ENCODE results near the gene RPTOR. TPM values are rescaled to one million over a fixed set of nuclear protein-coding genes. Genes with fewer than 3 reads are reported as not detected.

Gene RPTOR
- total RNA-seq, 2 experiments from 2014 or later = 88.9 to 91.8 TPM

DNA sequence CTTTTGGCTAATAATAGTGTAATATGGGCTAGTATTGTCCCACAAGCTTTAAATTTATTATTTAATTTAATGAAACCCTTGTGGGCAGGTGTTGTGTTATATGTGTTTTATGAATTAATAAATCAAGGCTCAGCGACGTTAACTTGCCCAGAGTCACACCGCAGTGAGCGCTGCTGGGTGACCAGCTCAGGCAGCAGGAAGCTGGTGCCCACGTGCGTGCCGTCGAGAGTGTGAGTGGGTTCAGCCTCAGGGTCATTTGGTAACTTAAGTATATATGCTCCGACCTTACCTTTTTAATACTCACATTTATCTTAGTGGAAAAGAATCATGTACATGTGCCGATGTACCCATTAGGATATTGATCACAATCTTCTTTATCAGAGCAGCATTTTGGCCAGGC lies 309.6 kb downstream of the RPTOR start:
- Mint-ChIP-seq H3K27me3 (no peaks in the 10 kb centered on the region), H3K9me3 (no peaks in the 10 kb centered on the region), H3K27ac (peak overlapping the region; percentile 98), H3K4me1 (peaks cover 88% of the 10 kb centered on the region), H3K36me3 (ENCODE audit: low read depth) (peaks cover 91% of the 10 kb centered on the region), H3K4me3 (no peak overlapping the region)
- POLR2A ChIA-PET = interaction anchor here (1.0 to 4.7 kb wide), 4 partner anchors 10 to 39 kb away, joined by 3 to 25 read pairs (median 5); no protein-coding TSS in a partner anchor
- CTCF ChIA-PET = interaction anchor here (1.4 kb wide), 1 partner anchor 21 kb away, joined by 5 read pairs; no protein-coding TSS in a partner anchor
- DNase-seq = no peak

- H3K36me3 Mint-ChIP-seq (ENCODE audit: low read depth) = peaks cover 90% of the 10 kb centered on the region
- H3K4me1 Mint-ChIP-seq = peaks cover 90% of the 10 kb centered on the region
- DNase-seq = no peak
Observed at GRCh38 chr17:80855196-80855947, 310.7 kb downstream of the RPTOR start.

GRCh38 chr17:80855948-80856862 lies 311.6 kb downstream of the RPTOR start:
- Mint-ChIP-seq H3K36me3 (ENCODE audit: low read depth) (peaks cover 88% of the 10 kb centered on the region), H3K9me3 (no peaks in the 10 kb centered on the region), H3K27me3 (no peaks in the 10 kb centered on the region), H3K4me1 (peaks cover 91% of the 10 kb centered on the region), H3K4me3 (peak overlapping the region; percentile 26), H3K27ac (peak overlapping the region; percentile 98)
- POLR2A ChIA-PET = interaction anchor here (0.8 to 7.4 kb wide), 26 partner anchors 8 to 311 kb away, joined by 3 to 135 read pairs (median 4); partner anchors contain the start of gene RPTOR
- peak; percentile 94 for DNase-seq
- CTCF ChIA-PET = interaction anchor here (0.6 to 2.1 kb wide), 10 partner anchors 9 to 67 kb away, joined by 3 to 15 read pairs (median 4); no protein-coding TSS in a partner anchor

More at GRCh38 chr17:80855196-80855947, 310.7 kb downstream of the RPTOR start:
- Mint-ChIP-seq H3K4me3 (no peak overlapping the region), H3K9me3 (no peaks in the 10 kb centered on the region), H3K27ac (peak overlapping the region; percentile 98), H3K27me3 (no peaks in the 10 kb centered on the region)
- ChIA-PET POLR2A (interaction anchor here (1.0 to 7.4 kb wide), 14 partner anchors 7 to 146 kb away, joined by 3 to 135 read pairs (median 6); no protein-coding TSS in a partner anchor), CTCF (interaction anchor here (1.1 to 2.1 kb wide), 5 partner anchors 8 to 64 kb away, joined by 3 to 15 read pairs (median 5); no protein-coding TSS in a partner anchor)

- no peaks in the 10 kb centered on the region for H3K27me3 Mint-ChIP-seq
- CTCF ChIA-PET = interaction anchor here (0.6 to 2.1 kb wide), 10 partner anchors 10 to 67 kb away, joined by 3 to 15 read pairs (median 4); no protein-coding TSS in a partner anchor
- DNase-seq = no peak
- no peaks in the 10 kb centered on the region for H3K9me3 Mint-ChIP-seq
- H3K36me3 Mint-ChIP-seq (ENCODE audit: low read depth) = peaks cover 88% of the 10 kb centered on the region
- H3K4me3 Mint-ChIP-seq = peak overlapping the region; percentile 26
- peaks cover 93% of the 10 kb centered on the region for H3K4me1 Mint-ChIP-seq
- POLR2A ChIA-PET = interaction anchor here (0.8 to 7.4 kb wide), 26 partner anchors 8 to 312 kb away, joined by 3 to 135 read pairs (median 4); partner anchors contain the start of gene RPTOR
- peak overlapping the region; percentile 98 for H3K27ac Mint-ChIP-seq
Observed at GRCh38 chr17:80856863-80857755, 312.5 kb downstream of the RPTOR start.

DNA sequence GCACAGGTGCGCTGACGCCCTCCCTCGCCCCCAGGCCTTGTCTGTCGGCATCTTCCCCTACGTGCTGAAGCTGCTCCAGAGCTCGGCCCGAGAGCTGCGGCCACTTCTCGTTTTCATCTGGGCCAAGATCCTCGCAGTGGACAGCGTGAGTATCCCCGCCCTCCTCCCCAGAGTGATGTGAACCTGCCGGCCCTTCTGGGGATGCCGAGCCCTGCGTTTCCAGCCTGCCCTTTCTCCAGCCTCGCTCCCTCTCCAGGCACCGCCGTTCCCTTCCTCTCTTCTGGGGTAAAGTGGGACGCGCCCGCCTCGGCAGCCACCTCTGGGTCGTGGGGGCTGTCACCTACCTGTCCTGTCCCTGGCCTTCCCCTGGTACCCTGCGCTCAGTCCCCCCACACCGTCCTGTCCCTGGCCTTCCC lies 313.1 kb downstream of the RPTOR start:
- H3K4me3 Mint-ChIP-seq = no peak overlapping the region
- no peaks in the 10 kb centered on the region for H3K27me3 Mint-ChIP-seq
- peaks cover 93% of the 10 kb centered on the region for H3K4me1 Mint-ChIP-seq
- peaks cover 88% of the 10 kb centered on the region for H3K36me3 Mint-ChIP-seq (ENCODE audit: low read depth)
- H3K27ac Mint-ChIP-seq = peak overlapping the region; percentile 98
- H3K9me3 Mint-ChIP-seq = peaks cover under 1% of the 10 kb centered on the region
- ChIA-PET CTCF (interaction anchor here (2.1 kb wide), 1 partner anchor 10 kb away, joined by 15 read pairs; no protein-coding TSS in a partner anchor), POLR2A (interaction anchor here (1.1 to 7.4 kb wide), 10 partner anchors 10 to 312 kb away, joined by 3 to 135 read pairs (median 8); partner anchors contain the start of gene RPTOR)
- no peak for DNase-seq

DNA sequence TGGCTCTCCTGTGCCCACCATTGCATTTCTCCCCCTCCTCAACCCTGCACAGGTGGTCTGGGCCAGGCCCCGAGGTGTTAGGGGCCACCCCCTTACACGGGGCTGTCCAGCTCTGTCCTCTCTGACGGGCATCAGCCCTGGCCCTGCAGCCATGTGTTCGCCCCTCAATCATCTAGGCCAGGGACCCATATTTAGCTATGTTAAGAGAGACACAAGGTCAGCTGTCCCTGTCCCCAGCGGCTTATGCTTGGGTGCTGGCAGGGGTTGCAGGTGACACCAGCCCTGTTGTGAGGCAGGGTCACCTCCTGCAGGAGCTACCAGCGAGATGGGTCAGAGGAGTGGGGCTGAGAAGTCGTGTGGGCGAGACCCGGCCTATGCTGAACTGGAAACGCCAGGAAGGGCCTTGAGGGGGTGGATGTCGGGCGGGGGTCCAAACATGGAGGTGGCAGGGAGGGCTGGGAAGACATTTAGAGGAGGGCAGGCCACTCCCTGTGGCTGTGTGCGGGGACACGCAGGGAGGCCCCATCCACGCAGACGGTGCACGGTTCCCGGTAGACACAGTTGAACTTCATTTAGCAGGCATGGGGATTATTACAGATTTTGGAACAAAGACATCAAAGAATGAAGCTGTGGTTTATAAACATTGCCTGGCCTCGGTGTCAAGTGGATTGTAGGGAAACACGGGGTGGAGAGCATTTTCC lies 313.8 kb downstream of the RPTOR start:
- Mint-ChIP-seq H3K4me1 (peaks cover 94% of the 10 kb centered on the region), H3K4me3 (no peak overlapping the region), H3K27ac (peak overlapping the region; percentile 98), H3K9me3 (peaks cover 5% of the 10 kb centered on the region), H3K36me3 (ENCODE audit: low read depth) (peaks cover 88% of the 10 kb centered on the region), H3K27me3 (no peaks in the 10 kb centered on the region)
- POLR2A ChIA-PET = interaction anchor here (0.8 to 7.4 kb wide), 10 partner anchors 10 to 313 kb away, joined by 3 to 135 read pairs (median 4); partner anchors contain the start of gene RPTOR
- DNase-seq = no peak
- CTCF ChIA-PET = interaction anchor here (1.8 kb wide), 1 partner anchor 11 kb away, joined by 5 read pairs; no protein-coding TSS in a partner anchor

DNA sequence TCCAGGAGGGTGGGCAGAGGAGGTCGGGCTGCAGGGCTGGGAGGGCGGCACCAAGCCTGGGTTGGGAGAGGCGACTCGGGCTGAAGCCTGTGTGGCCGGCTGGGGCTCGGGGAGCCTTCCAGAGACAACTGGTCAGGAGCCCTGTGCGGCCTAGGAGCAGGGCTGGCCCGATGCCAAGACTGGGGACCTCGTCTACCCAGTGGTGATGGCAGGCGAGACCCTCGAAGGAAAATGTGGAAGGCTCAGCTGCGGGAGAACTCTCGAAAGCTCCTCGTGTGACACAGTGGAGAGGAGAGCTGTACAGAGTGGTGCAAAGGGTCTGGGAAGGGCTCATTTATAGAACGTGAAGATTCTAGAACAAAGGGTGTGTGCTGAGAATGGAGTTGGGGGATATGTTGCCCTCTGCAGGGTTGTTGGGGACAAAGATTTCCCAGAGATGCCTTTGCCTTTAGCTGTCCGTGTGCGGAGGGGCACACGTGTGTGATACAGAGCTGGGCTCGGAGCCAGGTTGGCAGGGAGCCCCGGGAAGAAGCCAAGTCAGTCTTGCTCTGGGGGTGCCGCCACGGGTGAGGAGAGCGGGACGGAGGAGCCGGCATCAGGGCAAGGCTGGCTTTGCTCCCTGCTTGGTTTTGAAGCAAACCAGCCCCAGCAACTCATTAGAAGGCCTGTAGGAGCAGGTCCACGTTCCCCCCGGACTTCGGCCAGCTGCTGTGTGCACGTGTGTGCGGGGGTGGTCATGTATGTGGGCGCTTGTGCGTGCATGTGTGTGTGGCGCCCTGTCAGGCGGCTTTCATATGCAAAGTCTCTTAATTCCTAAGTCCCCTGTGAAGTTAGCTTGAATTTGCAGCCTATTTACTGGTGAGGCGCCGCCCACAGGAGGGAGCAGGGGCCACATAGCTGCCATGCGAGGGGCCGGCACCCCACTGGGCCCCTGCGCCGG lies 314.6 kb downstream of the RPTOR start:
- Mint-ChIP-seq H3K27me3 (no peaks in the 10 kb centered on the region), H3K27ac (peak overlapping the region; percentile 98), H3K9me3 (peaks cover 9% of the 10 kb centered on the region), H3K36me3 (ENCODE audit: low read depth) (peaks cover 92% of the 10 kb centered on the region), H3K4me3 (peak overlapping the region; percentile 37), H3K4me1 (peaks cover 92% of the 10 kb centered on the region)
- ChIA-PET POLR2A (interaction anchor here (0.8 to 7.4 kb wide), 9 partner anchors 11 to 156 kb away, joined by 3 to 135 read pairs (median 4); no protein-coding TSS in a partner anchor), CTCF (interaction anchor here (0.7 to 1.8 kb wide), 2 partner anchors 12 to 27 kb away, joined by 3 to 5 read pairs; no protein-coding TSS in a partner anchor)
- DNase-seq = no peak

DNA sequence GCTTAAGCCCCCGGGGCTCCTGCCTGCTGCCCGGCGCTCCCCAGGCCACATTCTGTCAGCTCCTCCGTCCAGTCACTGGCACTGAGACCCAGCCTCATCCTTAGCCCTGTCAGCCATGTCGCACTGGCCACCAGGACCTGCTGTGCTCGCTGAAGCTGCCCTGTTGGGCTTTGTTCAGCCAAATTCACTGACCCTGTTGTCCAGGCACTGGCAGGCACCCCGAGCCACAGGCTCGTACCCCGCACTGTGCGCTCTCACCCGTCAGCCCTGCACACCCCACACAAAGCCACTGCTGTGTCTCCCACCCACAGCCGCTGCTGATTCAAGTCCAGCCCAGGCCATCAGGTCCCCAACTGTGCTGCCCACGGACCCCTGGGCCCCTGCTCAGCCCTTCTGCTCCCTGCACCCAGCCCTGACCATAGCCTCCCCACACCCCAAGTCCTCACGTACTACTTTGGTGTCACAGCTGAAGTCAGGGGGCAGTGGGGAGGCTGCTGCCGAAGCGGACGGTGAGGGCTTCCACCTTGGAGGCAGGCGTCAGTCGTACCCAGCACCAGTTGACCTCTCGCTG lies 315.5 kb downstream of the RPTOR start:
- H3K36me3 Mint-ChIP-seq (ENCODE audit: low read depth) = peaks cover 91% of the 10 kb centered on the region
- no peak for DNase-seq
- H3K4me3 Mint-ChIP-seq = peak overlapping the region; percentile 21
- ChIA-PET POLR2A (interaction anchor here (1.0 to 7.4 kb wide), 7 partner anchors 10 to 157 kb away, joined by 3 to 135 read pairs (median 6); no protein-coding TSS in a partner anchor), CTCF (interaction anchor here (1.1 to 1.8 kb wide), 2 partner anchors 13 to 129 kb away, joined by 3 to 5 read pairs; no protein-coding TSS in a partner anchor)
- no peaks in the 10 kb centered on the region for H3K27me3 Mint-ChIP-seq
- peaks cover 86% of the 10 kb centered on the region for H3K4me1 Mint-ChIP-seq
- peaks cover 9% of the 10 kb centered on the region for H3K9me3 Mint-ChIP-seq
- peak overlapping the region; percentile 98 for H3K27ac Mint-ChIP-seq

GRCh38 chr17:80860703-80861417 lies 316.2 kb downstream of the RPTOR start:
- ChIA-PET CTCF (interaction anchor here (1.1 kb wide), 1 partner anchor 130 kb away, joined by 3 read pairs; no protein-coding TSS in a partner anchor), POLR2A (interaction anchor here (1.0 to 7.4 kb wide), 4 partner anchors 9 to 31 kb away, joined by 3 to 135 read pairs (median 58); no protein-coding TSS in a partner anchor)
- DNase-seq = no peak
- Mint-ChIP-seq H3K27ac (peak overlapping the region; percentile 98), H3K27me3 (no peaks in the 10 kb centered on the region), H3K4me1 (peaks cover 85% of the 10 kb centered on the region), H3K9me3 (peaks cover 9% of the 10 kb centered on the region), H3K36me3 (ENCODE audit: low read depth) (peaks cover 87% of the 10 kb centered on the region), H3K4me3 (peak overlapping the region; percentile 32)

Measured in activated CD4-positive, alpha-beta memory T cell treated with anti-CD3 and anti-CD28 coated beads, Interleukin-2, amount 10 ng/mL, durations not matched to agents 7 days and 5 days (primary cell).